ENCODE measurements around the gene KNG1. TPM values are rescaled to one million over a fixed set of nuclear protein-coding genes. Genes with fewer than 3 reads are reported as not detected.

KNG1 gene
- total RNA-seq, 2 donors from 2014 or later: not detected

GRCh38 chr3:186742618-186743380, 25.6 kb downstream of the KNG1 start:
- no peaks in the 10 kb centered on the region for H3K4me1 Mint-ChIP-seq
- H3K4me3 Mint-ChIP-seq: no peak overlapping the region
- no peaks in the 10 kb centered on the region for H3K36me3 Mint-ChIP-seq (ENCODE audit: low read depth)
- no peak overlapping the region for H3K27ac Mint-ChIP-seq
- H3K9me3 Mint-ChIP-seq: no peaks in the 10 kb centered on the region
- no peaks in the 10 kb centered on the region for H3K27me3 Mint-ChIP-seq
- no peak for ATAC-seq (replicated peaks)

GRCh38 chr3:186743666-186744065, 26.5 kb downstream of the KNG1 start:
- Mint-ChIP-seq H3K27ac (no peak overlapping the region), H3K36me3 (ENCODE audit: low read depth) (no peaks in the 10 kb centered on the region), H3K27me3 (no peaks in the 10 kb centered on the region), H3K4me3 (no peak overlapping the region), H3K9me3 (no peaks in the 10 kb centered on the region), H3K4me1 (no peaks in the 10 kb centered on the region)
- no peak for ATAC-seq (replicated peaks)

DNA sequence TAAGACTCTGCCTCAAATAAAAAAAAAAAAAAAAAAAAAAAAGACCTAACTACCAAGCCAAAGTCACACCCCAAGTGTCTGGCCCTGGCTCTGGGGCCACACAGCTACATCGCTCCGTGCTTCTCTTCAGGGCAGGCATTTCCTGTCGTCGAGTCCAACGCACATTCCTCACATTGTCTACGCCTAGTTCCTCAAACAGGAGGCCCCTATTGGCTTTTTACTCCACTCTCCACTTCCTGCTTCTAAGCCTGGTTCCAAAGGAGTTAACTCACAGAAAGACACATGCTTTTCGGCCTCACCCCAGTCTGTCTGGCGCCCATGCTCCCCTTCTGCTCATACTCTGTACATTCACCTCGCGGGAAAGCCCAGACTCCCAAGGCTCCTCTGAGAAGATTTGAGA, 28.8 kb downstream of the KNG1 start:
- H3K27ac Mint-ChIP-seq: no peak overlapping the region
- no peak overlapping the region for H3K4me3 Mint-ChIP-seq
- H3K9me3 Mint-ChIP-seq: no peaks in the 10 kb centered on the region
- no peaks in the 10 kb centered on the region for H3K4me1 Mint-ChIP-seq
- no peak for ATAC-seq (replicated peaks)
- no peaks in the 10 kb centered on the region for H3K36me3 Mint-ChIP-seq (ENCODE audit: low read depth)
- no peaks in the 10 kb centered on the region for H3K27me3 Mint-ChIP-seq

DNA sequence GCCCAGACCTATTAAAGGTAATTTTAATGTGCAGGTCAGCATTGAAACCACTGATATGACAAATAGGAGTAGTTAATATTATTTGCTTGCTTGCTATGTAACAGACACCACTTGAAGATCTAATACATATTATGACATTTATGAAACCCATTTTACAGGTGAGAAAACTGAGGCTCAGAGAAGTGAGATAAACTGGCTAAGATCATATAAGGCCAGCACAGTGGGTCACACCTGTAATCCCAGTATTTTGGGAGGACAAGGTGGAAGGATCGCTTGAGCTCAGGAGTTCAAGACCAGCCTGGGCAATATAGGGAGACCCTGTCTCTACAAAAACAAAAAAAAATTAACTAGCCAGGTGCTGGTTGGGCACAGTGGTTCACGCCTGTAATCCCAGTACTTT, 33.2 kb downstream of the KNG1 start:
- no peak overlapping the region for H3K27ac Mint-ChIP-seq
- H3K9me3 Mint-ChIP-seq: no peaks in the 10 kb centered on the region
- H3K4me1 Mint-ChIP-seq: peaks cover 4% of the 10 kb centered on the region
- no peak overlapping the region for H3K4me3 Mint-ChIP-seq
- H3K27me3 Mint-ChIP-seq: no peaks in the 10 kb centered on the region
- ATAC-seq (replicated peaks): no peak
- no peaks in the 10 kb centered on the region for H3K36me3 Mint-ChIP-seq (ENCODE audit: low read depth)

DNA sequence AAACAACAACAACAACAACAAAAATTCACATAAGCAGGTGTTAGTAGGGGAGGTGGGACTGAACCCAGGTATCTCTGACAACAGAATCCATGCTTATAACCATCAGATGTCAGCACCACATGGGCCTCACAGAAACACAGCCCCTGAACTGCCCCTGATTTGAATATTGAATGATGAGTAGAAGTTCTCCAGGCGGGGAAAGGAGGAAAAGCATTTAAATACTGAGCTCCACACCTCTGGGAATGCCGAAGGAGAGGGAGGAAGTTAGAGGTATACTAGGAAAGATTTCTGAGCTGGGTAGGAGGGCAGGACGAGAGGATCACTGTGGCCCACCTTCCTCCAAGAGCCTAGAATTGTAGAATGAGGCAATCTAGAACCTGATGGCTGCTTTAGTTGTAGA, 34.3 kb downstream of the KNG1 start:
- no peak overlapping the region for H3K27ac Mint-ChIP-seq

DNA sequence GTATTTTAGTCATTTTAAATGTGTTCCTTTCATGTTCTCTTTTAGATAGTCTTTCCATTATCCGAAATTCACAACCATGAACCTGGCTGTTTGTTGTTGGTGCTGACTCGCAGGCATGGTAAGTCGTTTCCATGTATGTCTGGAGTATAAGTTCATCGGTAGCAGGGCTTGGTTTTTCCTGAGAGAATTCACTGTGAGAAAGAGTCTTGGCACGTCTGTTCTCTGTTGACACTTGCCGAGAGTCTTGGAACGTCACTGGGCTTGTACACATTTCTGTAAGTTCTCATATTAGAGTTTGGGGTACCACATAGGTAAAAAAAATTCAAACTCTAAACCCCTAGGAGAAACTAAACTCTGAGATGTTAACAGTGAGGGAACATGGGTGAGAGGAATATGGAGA, 36.8 kb downstream of the KNG1 start:
- H3K36me3 Mint-ChIP-seq (ENCODE audit: low read depth): no peaks in the 10 kb centered on the region
- H3K27me3 Mint-ChIP-seq: peaks cover 4% of the 10 kb centered on the region
- no peaks in the 10 kb centered on the region for H3K9me3 Mint-ChIP-seq
- H3K4me1 Mint-ChIP-seq: peaks cover 4% of the 10 kb centered on the region
- ATAC-seq (replicated peaks): no peak
- peak overlapping the region; percentile 58 for H3K4me3 Mint-ChIP-seq
- peak overlapping the region; percentile 82 for H3K27ac Mint-ChIP-seq

More for the DNA sequence above, 34.3 kb downstream of the KNG1 start:
- Mint-ChIP-seq H3K4me1 (peaks cover 4% of the 10 kb centered on the region), H3K9me3 (no peaks in the 10 kb centered on the region), H3K36me3 (ENCODE audit: low read depth) (no peaks in the 10 kb centered on the region), H3K4me3 (no peak overlapping the region), H3K27me3 (no peaks in the 10 kb centered on the region)
- no peak for ATAC-seq (replicated peaks)

DNA sequence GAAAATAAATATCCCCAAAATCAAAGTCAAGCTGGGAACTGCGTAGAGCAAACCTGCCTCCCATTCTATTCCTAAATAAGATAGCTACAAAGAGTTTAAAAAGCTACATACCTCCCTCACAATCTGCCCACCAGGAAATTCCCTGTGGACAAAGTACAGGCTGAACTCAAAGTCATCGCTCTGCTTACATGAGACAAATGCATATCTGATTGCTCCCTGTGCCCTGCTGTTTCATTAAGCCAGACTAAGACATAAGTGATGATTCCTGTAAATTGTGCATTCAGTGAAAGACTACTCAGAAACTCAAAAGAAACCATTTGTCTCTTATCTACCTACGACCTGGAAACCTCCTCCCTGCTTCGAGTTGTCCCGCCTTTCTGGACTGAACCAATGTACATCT, 37.7 kb downstream of the KNG1 start:
- ATAC-seq (replicated peaks): no peak
- H3K27ac Mint-ChIP-seq: no peak overlapping the region
- H3K9me3 Mint-ChIP-seq: no peaks in the 10 kb centered on the region
- H3K4me3 Mint-ChIP-seq: no peak overlapping the region
- H3K36me3 Mint-ChIP-seq (ENCODE audit: low read depth): no peaks in the 10 kb centered on the region
- peaks cover 4% of the 10 kb centered on the region for H3K4me1 Mint-ChIP-seq
- peaks cover 4% of the 10 kb centered on the region for H3K27me3 Mint-ChIP-seq

DNA sequence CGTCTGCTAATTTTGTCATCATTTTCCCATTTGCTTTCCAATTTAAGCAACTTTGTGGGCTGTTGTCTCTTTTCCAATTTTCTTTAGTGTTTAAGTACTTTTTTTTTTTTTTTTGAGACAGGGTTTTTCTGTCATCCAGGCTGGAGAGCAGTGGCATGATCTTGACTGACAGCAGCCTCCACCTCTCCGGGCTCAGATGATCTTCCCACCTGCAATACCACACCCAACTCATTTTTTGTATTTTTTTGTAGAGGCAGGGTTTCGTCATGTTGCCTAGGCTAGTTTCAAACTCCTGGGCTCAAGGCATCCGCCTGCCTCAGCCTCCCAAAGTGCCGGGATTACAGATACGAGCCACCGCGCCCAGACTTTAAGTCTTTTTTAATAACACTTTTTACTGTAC, 40.1 kb downstream of the KNG1 start:
- no peak for ATAC-seq (replicated peaks)
- H3K27ac Mint-ChIP-seq: no peak overlapping the region

GRCh38 chr3:186757686-186758220, 40.6 kb downstream of the KNG1 start:
- Mint-ChIP-seq H3K27ac (no peak overlapping the region), H3K27me3 (peaks cover 4% of the 10 kb centered on the region), H3K4me3 (no peak overlapping the region), H3K36me3 (ENCODE audit: low read depth) (no peaks in the 10 kb centered on the region), H3K9me3 (no peaks in the 10 kb centered on the region), H3K4me1 (peaks cover 4% of the 10 kb centered on the region)
- no peak for ATAC-seq (replicated peaks)

More for the DNA sequence above, 40.1 kb downstream of the KNG1 start:
- Mint-ChIP-seq H3K36me3 (ENCODE audit: low read depth) (no peaks in the 10 kb centered on the region), H3K9me3 (no peaks in the 10 kb centered on the region), H3K27me3 (peaks cover 4% of the 10 kb centered on the region), H3K4me1 (peaks cover 4% of the 10 kb centered on the region), H3K4me3 (no peak overlapping the region)

DNA sequence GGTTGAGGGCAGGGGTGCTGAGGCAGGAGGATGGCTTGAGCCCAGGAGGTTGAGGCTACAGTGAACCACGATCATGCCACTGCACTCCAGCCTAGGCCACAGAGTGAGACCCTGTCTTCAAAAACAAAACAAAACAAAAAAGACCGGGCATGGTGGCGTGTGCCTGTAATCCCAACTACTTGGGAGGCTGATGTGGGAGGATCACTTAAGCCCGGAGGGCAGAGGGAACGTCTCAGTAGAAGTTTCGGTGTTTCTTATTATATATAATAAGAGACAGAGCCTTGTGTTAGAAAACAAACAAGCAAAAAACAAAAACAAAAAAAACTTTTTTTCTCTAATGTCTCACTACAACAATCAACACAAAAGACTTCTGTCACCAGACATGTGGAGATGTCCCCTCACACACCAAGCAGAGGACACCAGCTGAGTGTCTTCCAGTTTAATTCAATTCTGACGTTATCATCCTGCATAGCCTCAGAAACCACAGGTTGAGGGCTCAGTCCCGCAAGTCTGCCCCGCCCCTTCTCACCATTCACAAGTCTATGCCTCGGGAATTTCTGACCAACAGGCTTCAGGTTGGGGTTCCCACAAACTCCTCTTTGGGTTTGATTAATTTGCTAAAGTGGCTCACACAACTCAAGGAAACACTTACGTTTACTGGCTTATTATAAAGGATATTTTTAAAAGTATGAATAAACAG, 42.2 kb downstream of the KNG1 start:
- H3K27ac Mint-ChIP-seq: no peak overlapping the region
- H3K4me3 Mint-ChIP-seq: no peak overlapping the region
- no peaks in the 10 kb centered on the region for H3K4me1 Mint-ChIP-seq
- no peaks in the 10 kb centered on the region for H3K36me3 Mint-ChIP-seq (ENCODE audit: low read depth)
- H3K9me3 Mint-ChIP-seq: no peaks in the 10 kb centered on the region
- no peak for ATAC-seq (replicated peaks)
- peaks cover 4% of the 10 kb centered on the region for H3K27me3 Mint-ChIP-seq

DNA sequence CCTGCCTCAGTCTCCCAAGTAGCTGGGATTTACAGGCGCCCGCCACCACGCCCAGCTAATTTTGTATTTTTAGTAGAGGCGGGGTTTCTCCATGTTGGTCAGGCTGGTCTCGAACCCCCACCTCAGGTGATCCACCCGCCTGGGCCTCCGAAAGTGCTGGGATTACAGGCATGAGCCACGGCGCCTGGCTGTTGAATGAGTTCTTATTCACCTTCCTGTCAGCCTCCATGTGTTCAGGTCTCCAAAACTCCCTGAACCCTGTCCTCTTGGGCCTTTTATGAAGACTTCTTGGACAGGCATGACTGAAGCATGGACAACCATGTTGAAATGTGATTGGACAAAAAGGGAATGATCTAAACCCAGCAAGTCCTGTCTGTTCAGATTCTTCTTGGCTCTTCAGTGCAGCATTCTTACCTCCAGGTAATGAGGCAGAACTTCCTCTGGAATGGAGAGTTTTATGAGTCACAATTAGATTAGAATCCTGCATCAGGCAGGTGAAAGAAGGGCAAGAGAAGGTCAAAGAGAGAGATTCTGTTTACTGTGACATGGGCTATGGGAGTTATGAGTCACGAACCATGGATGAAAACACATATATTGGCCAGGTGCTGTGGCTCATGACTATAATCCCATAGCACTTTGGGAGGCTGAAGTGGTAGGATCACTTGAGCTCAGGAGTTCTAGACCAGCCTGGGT, 43.1 kb downstream of the KNG1 start:
- Mint-ChIP-seq H3K27me3 (peaks cover 4% of the 10 kb centered on the region), H3K36me3 (ENCODE audit: low read depth) (no peaks in the 10 kb centered on the region), H3K27ac (peak overlapping the region; percentile 54), H3K4me3 (no peak overlapping the region), H3K4me1 (no peaks in the 10 kb centered on the region), H3K9me3 (no peaks in the 10 kb centered on the region)
- peak; percentile 97 for ATAC-seq (replicated peaks)

DNA sequence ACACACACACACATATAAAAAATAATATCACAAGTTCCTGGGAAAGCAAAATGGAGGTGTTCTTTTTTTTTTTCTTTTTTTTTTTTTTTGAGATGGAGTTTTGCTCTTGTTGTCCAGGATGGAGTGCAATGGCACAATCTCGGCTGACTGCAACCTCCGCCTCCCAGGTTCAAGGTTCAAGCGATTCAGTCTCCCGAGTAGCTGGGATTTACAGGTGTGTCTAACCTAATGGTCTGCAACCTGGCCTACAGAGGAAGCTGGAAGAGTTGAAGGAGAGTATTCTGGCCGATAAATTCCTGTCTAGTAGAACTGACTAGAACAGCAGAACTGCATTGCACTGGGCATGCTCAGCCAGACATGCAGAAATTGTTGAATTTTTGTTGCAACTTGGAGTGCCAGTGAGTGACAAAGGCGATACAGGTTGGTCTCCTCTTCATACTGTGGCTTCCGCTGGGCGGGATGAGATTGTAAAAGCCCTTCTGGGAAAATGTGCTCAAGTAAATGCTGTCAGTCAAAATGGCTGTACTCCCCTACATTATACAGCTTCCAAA, 43.8 kb downstream of the KNG1 start:
- H3K27ac Mint-ChIP-seq: no peak overlapping the region
- H3K36me3 Mint-ChIP-seq (ENCODE audit: low read depth): no peaks in the 10 kb centered on the region
- H3K4me3 Mint-ChIP-seq: no peak overlapping the region
- H3K9me3 Mint-ChIP-seq: no peaks in the 10 kb centered on the region
- no peak for ATAC-seq (replicated peaks)
- no peaks in the 10 kb centered on the region for H3K4me1 Mint-ChIP-seq
- H3K27me3 Mint-ChIP-seq: peaks cover 4% of the 10 kb centered on the region

- Mint-ChIP-seq H3K4me1 (no peaks in the 10 kb centered on the region), H3K27me3 (no peaks in the 10 kb centered on the region), H3K4me3 (peak overlapping the region; percentile 86), H3K27ac (peak overlapping the region; percentile 83), H3K36me3 (ENCODE audit: low read depth) (no peaks in the 10 kb centered on the region), H3K9me3 (no peaks in the 10 kb centered on the region)
- ATAC-seq (replicated peaks): peak; percentile 49
These were observed 55.1 kb downstream of the KNG1 start for GRCh38 chr3:186772281-186772694.

GRCh38 chr3:186772701-186773417, 55.7 kb downstream of the KNG1 start:
- Mint-ChIP-seq H3K4me1 (no peaks in the 10 kb centered on the region), H3K27me3 (no peaks in the 10 kb centered on the region), H3K4me3 (peak overlapping the region; percentile 86), H3K27ac (peak overlapping the region; percentile 83), H3K9me3 (no peaks in the 10 kb centered on the region), H3K36me3 (ENCODE audit: low read depth) (no peaks in the 10 kb centered on the region)
- peak; percentile 98 for ATAC-seq (replicated peaks)
